ENCODE results near the gene KLF13.

KLF13 gene

DNA sequence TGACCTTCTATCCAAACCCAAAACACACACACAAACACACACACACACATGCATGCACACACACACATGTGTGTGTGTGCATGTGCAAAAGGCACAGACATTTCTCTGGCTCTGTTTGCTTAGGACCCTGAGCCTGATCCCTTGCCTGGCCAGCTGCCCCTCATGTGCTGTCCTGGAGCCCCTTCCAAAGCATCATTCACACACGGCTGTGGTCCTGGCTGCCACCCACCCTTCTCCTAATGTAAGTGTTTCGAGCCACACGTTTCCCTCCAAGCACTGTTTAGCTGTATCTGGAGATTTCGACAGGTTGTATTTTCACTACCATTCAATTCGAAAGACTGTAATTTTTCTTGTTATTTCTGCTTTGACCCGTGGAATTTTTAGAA, 45.8 kb upstream of the KLF13 start:
- DNase-seq (ENCODE audit: low read depth), result no peak
- TF ChIP-seq CTCF (IDR thresholded peaks at IDR 0.05; ENCODE audit: control insufficient read depth, extremely low read depth, insufficient read depth), result no peak
- H3K4me3 ChIP-seq (ENCODE audit: low read depth, low read length), result no peak overlapping the region

DNA sequence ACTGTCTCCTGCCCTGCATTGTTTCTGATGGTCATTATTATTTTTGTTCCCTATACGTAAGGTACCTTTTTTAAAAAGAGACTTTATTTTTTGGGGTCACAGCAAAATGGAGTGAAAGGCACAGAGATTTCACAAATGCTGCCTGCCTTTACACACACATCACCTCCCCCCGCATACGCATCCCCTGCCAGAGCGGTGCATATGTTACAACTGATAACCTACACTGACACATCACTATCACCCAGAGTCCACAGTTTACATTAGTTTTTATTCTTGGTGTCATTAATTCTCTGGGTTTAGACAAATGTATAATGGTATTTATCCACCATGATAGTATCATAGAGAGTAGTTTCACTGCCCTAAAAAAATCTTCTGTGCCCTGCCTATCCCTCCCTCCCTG, 43.6 kb upstream of the KLF13 start:
- no peak for DNase-seq (ENCODE audit: low read depth)
- TF ChIP-seq CTCF (IDR thresholded peaks at IDR 0.05; ENCODE audit: control insufficient read depth, extremely low read depth, insufficient read depth), result no peak
- no peak overlapping the region for H3K4me3 ChIP-seq (ENCODE audit: low read depth, low read length)

DNA sequence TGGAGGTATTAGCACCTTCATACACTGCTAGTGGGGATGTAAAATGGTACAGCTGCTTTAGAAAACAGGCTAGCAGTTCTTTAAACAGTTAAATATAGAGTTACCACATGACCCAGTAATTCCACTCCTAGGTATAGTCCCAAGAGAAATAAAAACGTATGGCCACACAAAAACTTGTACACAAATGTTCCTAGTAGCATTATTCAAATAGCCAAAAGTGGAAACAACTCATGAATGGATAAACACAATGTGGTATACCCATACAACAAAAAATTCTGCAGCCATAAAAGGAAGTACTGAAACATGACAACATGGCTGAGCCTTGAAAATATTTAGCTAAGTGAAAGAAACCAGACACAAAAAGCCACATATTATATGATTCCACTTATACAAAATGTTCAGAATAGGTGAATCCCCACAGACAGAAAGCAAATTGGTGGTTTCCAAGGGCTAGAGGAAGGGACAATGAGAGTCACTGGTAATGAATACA, 40.8 kb upstream of the KLF13 start:
- no peak for DNase-seq (ENCODE audit: low read depth)
- H3K4me3 ChIP-seq (ENCODE audit: low read depth, low read length), result no peak overlapping the region
- no peak for TF ChIP-seq CTCF (IDR thresholded peaks at IDR 0.05; ENCODE audit: control insufficient read depth, extremely low read depth, insufficient read depth)

DNA sequence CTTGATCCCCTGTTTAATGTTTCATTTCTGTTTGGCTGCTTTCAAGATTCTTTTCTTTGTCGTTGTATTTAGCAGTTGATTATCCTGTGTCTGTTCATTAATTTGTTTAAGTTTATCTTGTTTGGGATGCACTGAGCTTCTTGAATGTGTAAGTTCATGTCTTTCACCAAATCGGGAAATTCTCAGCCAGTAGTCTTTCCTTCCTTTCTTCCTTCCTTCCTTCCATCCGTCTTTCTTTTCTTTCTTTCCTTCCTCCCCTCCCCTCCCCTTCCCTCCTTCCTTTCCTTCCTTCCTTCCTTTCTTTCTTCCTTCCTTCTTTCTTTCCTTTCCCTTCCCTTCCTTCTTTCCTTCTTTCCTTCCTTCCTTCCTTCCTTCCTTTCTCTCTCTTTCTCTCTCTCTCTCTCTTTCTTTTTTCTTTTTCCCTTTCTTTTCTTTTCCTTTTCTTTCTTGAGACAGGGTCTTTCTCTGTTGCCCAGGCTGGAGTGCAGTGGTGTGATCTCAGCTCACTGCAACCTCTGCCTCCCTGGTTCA, 35.5 kb upstream of the KLF13 start:
- DNase-seq (ENCODE audit: low read depth), result no peak
- no peak overlapping the region for H3K4me3 ChIP-seq (ENCODE audit: low read depth, low read length)
- no peak for TF ChIP-seq CTCF (IDR thresholded peaks at IDR 0.05; ENCODE audit: control insufficient read depth, extremely low read depth, insufficient read depth)

DNA sequence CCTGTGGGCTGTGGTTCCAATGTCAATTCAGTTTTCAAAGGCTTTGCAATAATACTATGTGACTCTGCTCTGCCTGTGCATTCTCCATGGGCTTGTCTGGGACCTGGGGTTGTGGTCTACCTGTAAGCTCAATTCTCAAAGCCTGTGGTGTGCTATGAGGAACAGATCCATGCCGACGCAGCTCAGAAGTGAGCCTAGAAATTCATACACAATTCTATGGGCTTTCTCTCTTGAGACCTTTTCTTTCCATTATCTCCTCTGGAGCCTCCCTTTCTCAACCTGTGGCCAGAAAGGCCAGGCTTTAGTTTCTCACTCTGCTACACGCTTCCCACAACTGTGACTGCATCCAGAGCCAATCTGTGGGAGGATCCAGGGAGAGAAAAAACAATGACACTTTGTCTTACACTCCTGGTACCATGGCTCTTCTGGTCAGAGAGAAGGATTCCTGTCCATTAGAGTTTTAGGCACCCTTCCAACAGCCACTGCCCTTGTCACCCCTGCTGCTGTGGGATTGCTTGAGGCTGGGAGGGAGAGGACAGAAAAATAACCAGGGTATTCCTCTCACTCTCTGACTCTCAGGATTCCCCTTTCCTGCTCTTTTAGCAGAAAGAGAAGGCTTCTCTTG, 34.1 kb upstream of the KLF13 start:
- H3K4me3 ChIP-seq (ENCODE audit: low read depth, low read length), result no peak overlapping the region
- TF ChIP-seq CTCF (IDR thresholded peaks at IDR 0.05; ENCODE audit: control insufficient read depth, extremely low read depth, insufficient read depth), result no peak
- no peak for DNase-seq (ENCODE audit: low read depth)

DNA sequence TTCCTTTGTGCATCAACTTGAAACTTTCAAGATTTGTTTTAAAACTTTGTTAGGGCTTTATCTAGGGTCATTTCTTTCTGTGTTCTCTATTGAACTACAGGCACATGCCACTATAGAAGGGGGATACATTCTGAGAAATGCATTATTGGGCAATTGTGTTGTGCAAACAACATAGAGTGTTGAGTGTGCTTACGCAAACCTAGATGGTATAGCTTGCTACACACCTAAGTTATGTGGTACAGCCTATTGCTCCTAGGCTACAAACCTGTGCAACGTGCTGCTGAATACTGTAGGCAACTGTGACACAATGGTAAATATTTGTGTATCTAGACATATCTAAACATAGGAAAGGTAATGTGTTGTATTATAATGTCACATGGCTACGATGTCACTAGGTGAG, 33.0 kb upstream of the KLF13 start:
- no peak overlapping the region for H3K4me3 ChIP-seq (ENCODE audit: low read depth, low read length)
- no peak for TF ChIP-seq CTCF (IDR thresholded peaks at IDR 0.05; ENCODE audit: control insufficient read depth, extremely low read depth, insufficient read depth)

DNA sequence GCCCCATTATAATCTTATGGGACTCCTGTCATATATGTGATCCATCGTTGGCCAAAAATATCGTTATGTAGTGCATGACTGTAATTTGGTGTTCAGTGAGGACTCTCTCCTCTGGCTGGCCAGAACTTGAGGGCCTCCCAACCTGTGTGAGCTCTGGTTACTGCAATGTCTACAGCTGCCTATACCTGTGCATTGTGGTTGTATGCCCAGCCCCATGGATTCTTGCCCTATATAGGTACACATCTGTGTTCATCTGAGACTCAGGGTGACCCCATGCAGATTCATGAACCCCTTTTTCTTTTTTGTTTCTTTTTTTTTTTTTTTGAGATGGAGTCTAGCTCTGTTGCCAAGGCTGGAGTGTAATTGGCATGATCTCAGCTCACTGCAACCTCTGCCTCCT, 32.6 kb upstream of the KLF13 start:
- DNase-seq (ENCODE audit: low read depth), result no peak
- no peak overlapping the region for H3K4me3 ChIP-seq (ENCODE audit: low read depth, low read length)
- no peak for TF ChIP-seq CTCF (IDR thresholded peaks at IDR 0.05; ENCODE audit: control insufficient read depth, extremely low read depth, insufficient read depth)

More for the DNA sequence above, 33.0 kb upstream of the KLF13 start:
- DNase-seq (ENCODE audit: low read depth), result no peak

Measured in LNCaP clone FGC (cell line).